Measurements from ENCODE around the gene ACSBG1.

The ACSBG1 gene

GRCh38 chr15:78242128-78242527 lies 7.8 kb upstream of the ACSBG1 start:
- peak; percentile 65 for DNase-seq (ENCODE audit: extremely low spot score)
- POLR2A ChIA-PET, result interaction anchor here (1.6 kb wide), 1 partner anchor 64 kb away, joined by 3 read pairs; no protein-coding TSS in a partner anchor
- CTCF ChIA-PET, result interaction anchor here (0.6 to 5.7 kb wide), 7 partner anchors 11 to 130 kb away, joined by 3 to 58 read pairs (median 6); no protein-coding TSS in a partner anchor
- TF ChIP-seq BHLHE40 (IDR thresholded peaks at IDR 0.05; ENCODE audit: borderline replicate concordance) (no peak), TARDBP (IDR thresholded peaks at IDR 0.05) (no peak), FOXA1 (IDR thresholded peaks at IDR 0.05) (no peak), FOXM1 (IDR thresholded peaks at IDR 0.05; ENCODE audit: borderline replicate concordance) (no peak), ELF4 (IDR thresholded peaks at IDR 0.05) (no peak), NFRKB (IDR thresholded peaks at IDR 0.05) (no peak), CTBP1 (IDR thresholded peaks at IDR 0.05; ENCODE audit: borderline replicate concordance) (no peak), L3MBTL2 (conservative IDR thresholded peaks at IDR 0.05) (no peak), ZNF384 (IDR thresholded peaks at IDR 0.05) (no peak), SUZ12 (IDR thresholded peaks at IDR 0.05) (no peak), HDGF (IDR thresholded peaks at IDR 0.05; ENCODE audit: borderline replicate concordance) (no peak), ARNT (IDR thresholded peaks at IDR 0.05) (no peak), SP1 (IDR thresholded peaks at IDR 0.05) (no peak), FOXK2 (IDR thresholded peaks at IDR 0.05) (no peak), LEF1 (IDR thresholded peaks at IDR 0.05; ENCODE audit: borderline replicate concordance) (no peak)
- TF ChIP-seq, protein P1, sequence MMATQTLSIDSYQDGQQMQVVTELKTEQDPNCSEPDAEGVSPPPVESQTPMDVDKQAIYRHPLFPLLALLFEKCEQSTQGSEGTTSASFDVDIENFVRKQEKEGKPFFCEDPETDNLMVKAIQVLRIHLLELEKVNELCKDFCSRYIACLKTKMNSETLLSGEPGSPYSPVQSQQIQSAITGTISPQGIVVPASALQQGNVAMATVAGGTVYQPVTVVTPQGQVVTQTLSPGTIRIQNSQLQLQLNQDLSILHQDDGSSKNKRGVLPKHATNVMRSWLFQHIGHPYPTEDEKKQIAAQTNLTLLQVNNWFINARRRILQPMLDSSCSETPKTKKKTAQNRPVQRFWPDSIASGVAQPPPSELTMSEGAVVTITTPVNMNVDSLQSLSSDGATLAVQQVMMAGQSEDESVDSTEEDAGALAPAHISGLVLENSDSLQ (IDR thresholded peaks at IDR 0.05), result no peak

DNA sequence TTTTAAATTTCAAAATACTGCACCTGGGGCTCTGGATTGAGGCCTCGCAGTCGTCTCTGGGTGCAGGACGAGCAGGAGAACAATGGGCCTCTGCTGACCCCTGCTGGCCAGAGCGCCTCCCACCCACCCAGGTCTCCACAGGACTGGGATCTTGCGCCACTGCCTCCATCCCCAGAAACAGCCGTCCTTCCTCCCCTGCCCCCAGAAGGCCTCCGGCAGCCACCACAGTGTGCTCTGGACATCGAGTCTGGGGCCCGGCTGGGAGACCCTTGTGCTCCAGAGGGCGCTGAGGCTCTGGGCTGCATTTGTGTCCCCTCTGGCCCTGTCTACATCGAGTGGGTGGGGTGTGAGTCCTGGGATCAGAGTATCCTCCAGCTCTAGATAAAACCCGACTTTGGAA lies 6.7 kb upstream of the ACSBG1 start:
- CTCF ChIA-PET, result interaction anchor here (0.6 to 5.7 kb wide), 18 partner anchors 8 to 785 kb away, joined by 3 to 58 read pairs (median 4); partner anchors contain the start of gene CIB2

DNA sequence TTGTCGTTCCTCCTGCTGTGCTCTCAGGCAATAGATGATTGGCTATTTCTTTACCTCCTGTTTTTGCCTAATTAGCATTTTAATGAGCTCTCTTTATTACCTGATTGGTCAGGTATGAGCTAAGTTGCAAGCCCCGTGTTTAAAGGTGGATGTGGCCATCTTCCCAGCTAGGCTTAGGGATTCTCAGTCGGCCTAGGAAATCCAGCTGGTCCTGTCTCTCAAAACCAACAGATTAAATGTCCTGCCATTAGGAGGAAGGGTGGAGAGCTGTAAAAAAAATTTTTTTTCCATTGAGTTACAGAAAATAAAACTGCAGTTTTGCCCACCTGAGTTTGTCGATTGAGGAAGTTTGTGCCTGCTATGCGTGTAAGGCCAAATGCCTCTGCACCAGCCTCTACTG lies 5.4 kb upstream of the ACSBG1 start:
- ChIA-PET CTCF (interaction anchor here (0.6 to 5.7 kb wide), 11 partner anchors 9 to 127 kb away, joined by 3 to 58 read pairs (median 5); no protein-coding TSS in a partner anchor), POLR2A (no interaction called here)
- DNase-seq (ENCODE audit: extremely low spot score), result no peak
- TF ChIP-seq SUZ12 (IDR thresholded peaks at IDR 0.05) (no peak), HDGF (IDR thresholded peaks at IDR 0.05; ENCODE audit: borderline replicate concordance) (no peak), SP1 (IDR thresholded peaks at IDR 0.05) (no peak), FOXA1 (IDR thresholded peaks at IDR 0.05) (no peak)

More for the DNA sequence above, 6.7 kb upstream of the ACSBG1 start:
- POLR2A ChIA-PET, result interaction anchor here (1.6 kb wide), 1 partner anchor 63 kb away, joined by 3 read pairs; no protein-coding TSS in a partner anchor
- TF ChIP-seq SP1 (IDR thresholded peaks at IDR 0.05), result no peak
- no peak for TF ChIP-seq NFRKB (IDR thresholded peaks at IDR 0.05)
- TF ChIP-seq LEF1 (IDR thresholded peaks at IDR 0.05; ENCODE audit: borderline replicate concordance), result no peak
- TF ChIP-seq TARDBP (IDR thresholded peaks at IDR 0.05), result no peak
- TF ChIP-seq FOXM1 (IDR thresholded peaks at IDR 0.05; ENCODE audit: borderline replicate concordance), result no peak
- no peak for TF ChIP-seq CTBP1 (IDR thresholded peaks at IDR 0.05; ENCODE audit: borderline replicate concordance)
- TF ChIP-seq, protein P1 (IDR thresholded peaks at IDR 0.05), result no peak
- no peak for TF ChIP-seq ZNF384 (IDR thresholded peaks at IDR 0.05)
- TF ChIP-seq ELF4 (IDR thresholded peaks at IDR 0.05), result no peak
- TF ChIP-seq BHLHE40 (IDR thresholded peaks at IDR 0.05; ENCODE audit: borderline replicate concordance), result no peak
- no peak for TF ChIP-seq ARNT (IDR thresholded peaks at IDR 0.05)
- DNase-seq (ENCODE audit: extremely low spot score), result peak; percentile 94

DNA sequence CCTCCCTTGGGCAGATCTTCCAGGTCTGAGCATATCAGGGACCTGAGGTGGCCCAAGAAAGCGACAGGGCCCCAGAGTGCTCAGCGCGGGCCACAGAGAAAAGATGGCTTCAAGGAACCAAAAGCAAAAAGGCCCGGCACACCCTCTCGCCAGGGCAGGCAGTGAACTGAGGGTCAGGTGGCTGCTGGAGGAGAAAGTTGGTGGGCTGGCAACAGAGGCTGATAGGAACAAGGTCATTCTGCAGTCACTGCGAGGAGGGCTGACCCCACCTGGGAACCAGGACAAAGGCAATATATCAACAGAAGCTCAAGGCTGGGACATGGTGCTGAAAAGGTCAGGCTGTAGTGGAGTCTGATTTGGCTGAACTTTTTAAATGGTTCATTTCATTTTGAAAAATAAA lies 2.8 kb upstream of the ACSBG1 start:
- TF ChIP-seq ELF4 (IDR thresholded peaks at IDR 0.05) (no peak), ARNT (IDR thresholded peaks at IDR 0.05) (no peak), BHLHE40 (IDR thresholded peaks at IDR 0.05; ENCODE audit: borderline replicate concordance) (no peak), SP1 (IDR thresholded peaks at IDR 0.05) (no peak), L3MBTL2 (conservative IDR thresholded peaks at IDR 0.05) (no peak), FOXK2 (IDR thresholded peaks at IDR 0.05) (no peak), SUZ12 (IDR thresholded peaks at IDR 0.05) (no peak), CTBP1 (IDR thresholded peaks at IDR 0.05; ENCODE audit: borderline replicate concordance) (no peak), ZNF384 (IDR thresholded peaks at IDR 0.05) (no peak), LEF1 (IDR thresholded peaks at IDR 0.05; ENCODE audit: borderline replicate concordance) (no peak), HDGF (IDR thresholded peaks at IDR 0.05; ENCODE audit: borderline replicate concordance) (no peak), TARDBP (IDR thresholded peaks at IDR 0.05) (no peak), FOXA1 (IDR thresholded peaks at IDR 0.05) (no peak), FOXM1 (IDR thresholded peaks at IDR 0.05; ENCODE audit: borderline replicate concordance) (no peak), NFRKB (IDR thresholded peaks at IDR 0.05) (no peak)
- TF ChIP-seq, protein P1 (IDR thresholded peaks at IDR 0.05), result no peak
- POLR2A ChIA-PET, result no interaction called here
- no peak for DNase-seq (ENCODE audit: extremely low spot score)
- CTCF ChIA-PET, result interaction anchor here (0.6 to 0.9 kb wide), 2 partner anchors 59 to 124 kb away, joined by 3 read pairs; no protein-coding TSS in a partner anchor

DNA sequence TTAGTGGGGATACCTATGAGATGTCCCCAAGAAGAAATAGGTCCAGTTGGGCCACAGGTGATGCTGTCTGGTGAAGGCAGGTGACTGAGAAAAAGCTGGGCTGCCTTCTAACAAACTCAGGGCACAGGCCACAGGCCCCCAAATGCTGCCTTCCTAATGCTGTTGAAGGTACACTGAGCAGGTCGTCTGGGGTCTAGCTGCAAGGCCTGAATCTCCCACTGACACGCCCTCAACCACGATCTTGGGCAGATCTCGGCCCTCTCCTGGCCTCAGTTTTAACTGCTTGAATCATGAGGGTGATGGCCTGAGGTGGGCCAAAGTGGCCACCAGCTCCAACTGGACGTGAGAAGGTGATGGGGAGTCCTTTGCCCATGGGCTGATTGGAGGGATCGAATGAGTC lies 2.1 kb upstream of the ACSBG1 start:
- CTCF ChIA-PET, result no interaction called here
- POLR2A ChIA-PET, result no interaction called here
- DNase-seq (ENCODE audit: extremely low spot score), result no peak
- TF ChIP-seq FOXK2 (IDR thresholded peaks at IDR 0.05) (no peak), FOXA1 (IDR thresholded peaks at IDR 0.05) (no peak), ELF4 (IDR thresholded peaks at IDR 0.05) (no peak), SP1 (IDR thresholded peaks at IDR 0.05) (no peak), ARNT (IDR thresholded peaks at IDR 0.05) (no peak), ZNF384 (IDR thresholded peaks at IDR 0.05) (no peak), TARDBP (IDR thresholded peaks at IDR 0.05) (no peak), HDGF (IDR thresholded peaks at IDR 0.05; ENCODE audit: borderline replicate concordance) (no peak), BHLHE40 (IDR thresholded peaks at IDR 0.05; ENCODE audit: borderline replicate concordance) (no peak), SUZ12 (IDR thresholded peaks at IDR 0.05) (no peak), LEF1 (IDR thresholded peaks at IDR 0.05; ENCODE audit: borderline replicate concordance) (no peak), NFRKB (IDR thresholded peaks at IDR 0.05) (no peak), L3MBTL2 (conservative IDR thresholded peaks at IDR 0.05) (no peak), FOXM1 (IDR thresholded peaks at IDR 0.05; ENCODE audit: borderline replicate concordance) (no peak)
- TF ChIP-seq, protein P1 (IDR thresholded peaks at IDR 0.05), result no peak

Data from HEK293T (cell line).